Measurements from ENCODE around the gene LRRC3C. TPM values are rescaled to one million over a fixed set of nuclear protein-coding genes. Genes with fewer than 3 reads are reported as not detected.

The LRRC3C gene
- total RNA-seq, 1 donor from 2014 or later: not detected

GRCh38 chr17:39966771-39967170 is 39.2 kb downstream of the LRRC3C start:
- intact Hi-C loops (cut with DNase I): no loop called here
- no peaks in the 10 kb centered on the region for H3K36me3 ChIP-seq
- no peaks in the 10 kb centered on the region for H3K9me3 ChIP-seq
- H3K27ac ChIP-seq: no peak overlapping the region
- no peaks in the 10 kb centered on the region for H3K4me1 ChIP-seq
- DNase-seq (ENCODE audit: extremely low spot score in 2 of 2): no peak
- TF ChIP-seq POLR2AphosphoS5 (IDR thresholded peaks at IDR 0.05; ENCODE audit: insufficient read depth in 1 of 2, low read depth in 1 of 2) (no peak), POLR2A (IDR thresholded peaks at IDR 0.05) (no peak)
- TF ChIP-seq, protein P1, sequence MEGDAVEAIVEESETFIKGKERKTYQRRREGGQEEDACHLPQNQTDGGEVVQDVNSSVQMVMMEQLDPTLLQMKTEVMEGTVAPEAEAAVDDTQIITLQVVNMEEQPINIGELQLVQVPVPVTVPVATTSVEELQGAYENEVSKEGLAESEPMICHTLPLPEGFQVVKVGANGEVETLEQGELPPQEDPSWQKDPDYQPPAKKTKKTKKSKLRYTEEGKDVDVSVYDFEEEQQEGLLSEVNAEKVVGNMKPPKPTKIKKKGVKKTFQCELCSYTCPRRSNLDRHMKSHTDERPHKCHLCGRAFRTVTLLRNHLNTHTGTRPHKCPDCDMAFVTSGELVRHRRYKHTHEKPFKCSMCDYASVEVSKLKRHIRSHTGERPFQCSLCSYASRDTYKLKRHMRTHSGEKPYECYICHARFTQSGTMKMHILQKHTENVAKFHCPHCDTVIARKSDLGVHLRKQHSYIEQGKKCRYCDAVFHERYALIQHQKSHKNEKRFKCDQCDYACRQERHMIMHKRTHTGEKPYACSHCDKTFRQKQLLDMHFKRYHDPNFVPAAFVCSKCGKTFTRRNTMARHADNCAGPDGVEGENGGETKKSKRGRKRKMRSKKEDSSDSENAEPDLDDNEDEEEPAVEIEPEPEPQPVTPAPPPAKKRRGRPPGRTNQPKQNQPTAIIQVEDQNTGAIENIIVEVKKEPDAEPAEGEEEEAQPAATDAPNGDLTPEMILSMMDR (IDR thresholded peaks at IDR 0.05): no peak
- no peak overlapping the region for H3K4me3 ChIP-seq
- no peaks in the 10 kb centered on the region for H3K27me3 ChIP-seq

DNA sequence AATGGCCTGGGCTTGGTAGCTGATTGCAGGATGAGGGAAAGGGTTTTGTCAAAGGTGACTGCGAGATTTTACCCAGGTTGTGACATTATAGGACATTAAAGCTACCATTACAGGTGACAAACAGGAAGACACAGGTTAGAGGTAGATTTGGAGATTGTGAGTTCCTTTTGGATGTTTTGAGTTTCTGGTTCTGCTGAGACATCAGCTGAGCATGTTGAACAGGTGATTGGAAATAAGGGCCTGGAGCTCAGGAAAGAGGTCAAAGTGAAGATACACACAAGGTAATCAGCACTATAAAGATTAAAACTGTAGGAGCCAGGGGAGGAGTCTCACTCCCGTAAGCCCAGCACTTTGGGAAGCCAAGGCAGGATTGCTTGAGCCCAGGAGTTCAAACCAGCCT is 41.2 kb downstream of the LRRC3C start:
- Histone ChIP-seq H3K27ac (no peak overlapping the region), H3K36me3 (no peaks in the 10 kb centered on the region), H3K4me3 (no peak overlapping the region), H3K9me3 (no peaks in the 10 kb centered on the region), H3K4me1 (no peaks in the 10 kb centered on the region), H3K27me3 (no peaks in the 10 kb centered on the region)
- TF ChIP-seq POLR2AphosphoS5 (IDR thresholded peaks at IDR 0.05; ENCODE audit: insufficient read depth in 1 of 2, low read depth in 1 of 2) (no peak), POLR2A (IDR thresholded peaks at IDR 0.05) (no peak)
- TF ChIP-seq, protein P1 (IDR thresholded peaks at IDR 0.05): no peak
- no peak for DNase-seq (ENCODE audit: extremely low spot score in 2 of 2)
- intact Hi-C loops (cut with DNase I): no loop called here

GRCh38 chr17:39969375-39969774 is 41.8 kb downstream of the LRRC3C start:
- intact Hi-C loops (cut with DNase I): no loop called here
- H3K4me1 ChIP-seq: no peaks in the 10 kb centered on the region
- DNase-seq (ENCODE audit: extremely low spot score in 2 of 2): no peak
- no peak for TF ChIP-seq POLR2A (IDR thresholded peaks at IDR 0.05)
- no peak for TF ChIP-seq POLR2AphosphoS5 (IDR thresholded peaks at IDR 0.05; ENCODE audit: insufficient read depth in 1 of 2, low read depth in 1 of 2)
- TF ChIP-seq, protein P1 (IDR thresholded peaks at IDR 0.05): no peak
- no peak overlapping the region for H3K27ac ChIP-seq
- no peaks in the 10 kb centered on the region for H3K36me3 ChIP-seq
- H3K9me3 ChIP-seq: no peaks in the 10 kb centered on the region
- H3K27me3 ChIP-seq: no peaks in the 10 kb centered on the region
- H3K4me3 ChIP-seq: no peak overlapping the region

DNA sequence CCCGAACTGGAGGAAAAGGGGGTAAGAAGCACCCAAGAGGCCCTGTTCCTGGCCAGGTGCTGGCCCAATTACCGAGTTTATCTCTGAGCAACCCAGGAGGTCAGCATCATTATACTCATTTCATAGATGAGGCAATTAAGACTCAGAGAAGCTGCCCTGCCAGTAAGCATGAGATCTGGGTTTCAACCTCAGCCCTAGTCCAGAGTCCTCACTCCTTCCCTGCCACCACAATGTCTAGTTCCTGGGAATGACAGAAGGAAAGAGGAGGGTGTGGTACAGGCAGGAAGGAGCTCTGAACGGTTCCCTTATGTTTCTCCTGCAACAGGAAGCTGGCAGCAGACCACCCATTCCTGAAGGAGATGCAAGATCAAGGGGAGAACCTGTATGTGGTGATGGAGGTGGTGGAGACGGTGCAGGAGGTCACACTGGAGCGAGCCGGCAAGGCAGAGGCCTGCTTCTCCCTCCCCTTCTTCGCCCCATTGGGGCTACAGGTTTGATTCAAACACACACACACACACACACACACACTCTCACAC is 42.7 kb downstream of the LRRC3C start:
- H3K9me3 ChIP-seq: no peaks in the 10 kb centered on the region
- no peak for DNase-seq (ENCODE audit: extremely low spot score in 2 of 2)
- no peaks in the 10 kb centered on the region for H3K4me1 ChIP-seq
- no peak overlapping the region for H3K27ac ChIP-seq
- intact Hi-C loops (cut with DNase I): no loop called here
- TF ChIP-seq, protein P1 (IDR thresholded peaks at IDR 0.05): no peak
- TF ChIP-seq POLR2AphosphoS5 (IDR thresholded peaks at IDR 0.05; ENCODE audit: insufficient read depth in 1 of 2, low read depth in 1 of 2) (no peak), POLR2A (IDR thresholded peaks at IDR 0.05) (no peak)
- H3K27me3 ChIP-seq: no peaks in the 10 kb centered on the region
- H3K36me3 ChIP-seq: no peaks in the 10 kb centered on the region
- H3K4me3 ChIP-seq: no peak overlapping the region

- Histone ChIP-seq H3K27me3 (no peaks in the 10 kb centered on the region), H3K4me1 (no peaks in the 10 kb centered on the region), H3K36me3 (no peaks in the 10 kb centered on the region), H3K9me3 (no peaks in the 10 kb centered on the region), H3K4me3 (no peak overlapping the region), H3K27ac (no peak overlapping the region)
- no peak for DNase-seq (ENCODE audit: extremely low spot score in 2 of 2)
- intact Hi-C loops (cut with DNase I): no loop called here
- TF ChIP-seq POLR2A (IDR thresholded peaks at IDR 0.05) (no peak), POLR2AphosphoS5 (IDR thresholded peaks at IDR 0.05; ENCODE audit: insufficient read depth in 1 of 2, low read depth in 1 of 2) (no peak)
- TF ChIP-seq, protein P1 (IDR thresholded peaks at IDR 0.05): no peak
Measured at GRCh38 chr17:39971076-39971603, 43.6 kb downstream of the LRRC3C start.

All from vagina (tissue), 2 donors.